ENCODE results near the gene C1QTNF1.
"Not testable (repeated sequence)": the region's sequence is repeated elsewhere in the genome, so short reads cannot be mapped to it uniquely, and the experiment has no call there.

The C1QTNF1 gene

GRCh38 chr17:79019261-79019631 is 4.7 kb upstream of the C1QTNF1 start (continued):
- no peak for TF ChIP-seq POU6F1 (CRISPR knock-in tag; IDR thresholded peaks at IDR 0.05; ENCODE audit: borderline replicate concordance, low read depth)
- no peak for TF ChIP-seq BACH2 (CRISPR knock-in tag; IDR thresholded peaks at IDR 0.05; ENCODE audit: borderline replicate concordance)
- TF ChIP-seq ZNF70 (CRISPR knock-in tag; IDR thresholded peaks at IDR 0.05): no peak

DNA sequence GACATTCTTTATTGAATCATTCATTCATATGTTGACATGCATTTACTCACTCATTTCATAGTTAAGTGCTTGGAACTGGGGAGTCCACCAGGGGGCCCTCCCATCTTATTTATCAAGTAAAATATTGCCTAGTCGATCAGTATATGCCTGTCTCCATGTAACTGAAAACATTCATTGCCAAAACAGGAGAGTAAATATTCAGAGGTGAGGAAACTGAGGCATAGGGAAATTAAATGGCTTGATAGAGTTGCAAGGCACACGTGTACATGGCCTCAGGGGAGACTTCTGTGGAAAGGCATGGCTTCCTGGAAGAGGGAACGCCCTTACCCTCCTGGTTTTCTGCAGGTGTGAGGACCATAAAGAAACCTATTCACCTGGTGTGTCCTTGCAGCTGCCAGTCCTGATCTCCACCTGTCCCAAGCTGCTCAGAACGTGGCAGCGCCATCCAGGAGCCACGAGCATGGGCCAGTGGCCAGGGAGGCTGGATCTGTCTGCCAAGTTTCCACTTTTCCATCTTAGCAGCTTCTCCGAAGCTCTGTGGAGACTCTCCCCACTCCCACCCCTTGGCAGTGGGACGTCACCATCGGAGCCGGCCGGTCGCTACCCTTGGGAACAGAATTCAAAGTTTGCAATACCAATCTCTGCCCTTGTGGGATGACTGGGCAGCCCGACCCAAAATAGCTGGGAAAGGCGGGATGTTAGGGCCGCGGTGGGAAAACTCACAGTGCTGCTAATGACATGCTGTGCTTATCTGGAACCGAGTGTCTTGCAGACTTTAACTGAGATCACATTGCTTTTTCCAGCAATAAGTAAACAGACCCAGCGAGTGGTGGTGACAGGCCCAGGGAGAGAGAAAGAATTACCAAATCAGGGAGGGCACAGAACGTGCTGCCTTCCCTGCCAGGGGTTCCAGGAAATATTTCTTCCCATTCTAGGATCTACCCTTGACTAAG is 4.1 kb upstream of the C1QTNF1 start:
- no peak for TF ChIP-seq ZNF8 (CRISPR knock-in tag; IDR thresholded peaks at IDR 0.05)
- TF ChIP-seq ZNF70 (CRISPR knock-in tag; IDR thresholded peaks at IDR 0.05): no peak
- TF ChIP-seq CREB5 (CRISPR knock-in tag; IDR thresholded peaks at IDR 0.05; ENCODE audit: low read depth): no peak
- no peak for TF ChIP-seq GLIS3 (CRISPR knock-in tag; IDR thresholded peaks at IDR 0.05)
- peak; percentile 72 for ATAC-seq

- TF ChIP-seq RARB (CRISPR knock-in tag; IDR thresholded peaks at IDR 0.05) (no peak), SNAI2 (CRISPR knock-in tag; IDR thresholded peaks at IDR 0.05) (no peak), ZNF8 (CRISPR knock-in tag; IDR thresholded peaks at IDR 0.05) (no peak), CSDC2 (CRISPR knock-in tag; IDR thresholded peaks at IDR 0.05) (no peak), ISL1 (CRISPR knock-in tag; IDR thresholded peaks at IDR 0.05) (no peak), PPARA (CRISPR knock-in tag; IDR thresholded peaks at IDR 0.05; ENCODE audit: borderline replicate concordance) (no peak), ZNF565 (CRISPR knock-in tag; conservative IDR thresholded peaks at IDR 0.05; ENCODE audit: low read depth) (no peak), POU6F1 (CRISPR knock-in tag; IDR thresholded peaks at IDR 0.05; ENCODE audit: borderline replicate concordance, low read depth) (no peak), GLIS3 (CRISPR knock-in tag; IDR thresholded peaks at IDR 0.05) (no peak), ZFP3 (CRISPR knock-in tag; IDR thresholded peaks at IDR 0.05) (no peak), TSHZ2 (CRISPR knock-in tag; IDR thresholded peaks at IDR 0.05) (no peak), CREB5 (CRISPR knock-in tag; IDR thresholded peaks at IDR 0.05; ENCODE audit: low read depth) (no peak), ESRRG (CRISPR knock-in tag; IDR thresholded peaks at IDR 0.05) (no peak), ZC3H10 (CRISPR knock-in tag; IDR thresholded peaks at IDR 0.05) (no peak), TCF4 (CRISPR knock-in tag; IDR thresholded peaks at IDR 0.05; ENCODE audit: borderline replicate concordance) (no peak), ZNF70 (CRISPR knock-in tag; IDR thresholded peaks at IDR 0.05) (no peak), BACH2 (CRISPR knock-in tag; IDR thresholded peaks at IDR 0.05; ENCODE audit: borderline replicate concordance) (no peak)
- TF ChIP-seq, protein P1, sequence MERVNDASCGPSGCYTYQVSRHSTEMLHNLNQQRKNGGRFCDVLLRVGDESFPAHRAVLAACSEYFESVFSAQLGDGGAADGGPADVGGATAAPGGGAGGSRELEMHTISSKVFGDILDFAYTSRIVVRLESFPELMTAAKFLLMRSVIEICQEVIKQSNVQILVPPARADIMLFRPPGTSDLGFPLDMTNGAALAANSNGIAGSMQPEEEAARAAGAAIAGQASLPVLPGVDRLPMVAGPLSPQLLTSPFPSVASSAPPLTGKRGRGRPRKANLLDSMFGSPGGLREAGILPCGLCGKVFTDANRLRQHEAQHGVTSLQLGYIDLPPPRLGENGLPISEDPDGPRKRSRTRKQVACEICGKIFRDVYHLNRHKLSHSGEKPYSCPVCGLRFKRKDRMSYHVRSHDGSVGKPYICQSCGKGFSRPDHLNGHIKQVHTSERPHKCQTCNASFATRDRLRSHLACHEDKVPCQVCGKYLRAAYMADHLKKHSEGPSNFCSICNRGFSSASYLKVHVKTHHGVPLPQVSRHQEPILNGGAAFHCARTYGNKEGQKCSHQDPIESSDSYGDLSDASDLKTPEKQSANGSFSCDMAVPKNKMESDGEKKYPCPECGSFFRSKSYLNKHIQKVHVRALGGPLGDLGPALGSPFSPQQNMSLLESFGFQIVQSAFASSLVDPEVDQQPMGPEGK (CRISPR knock-in tag; IDR thresholded peaks at IDR 0.05; ENCODE audit: borderline replicate concordance): no peak
- no peak for ATAC-seq
These were observed 3.2 kb upstream of the C1QTNF1 start for GRCh38 chr17:79020631-79021301.

GRCh38 chr17:79021929-79022328 is 2.0 kb upstream of the C1QTNF1 start:
- ATAC-seq: not testable (repeated sequence)

Data from SK-N-SH treated with all-trans-retinoic acid at 6 μM for 48 hours (cell line).